ENCODE measurements around the gene REELD1. TPM values are rescaled to one million over a fixed set of nuclear protein-coding genes. Genes with fewer than 3 reads are reported as not detected.

Gene REELD1
- total and polyA plus RNA-seq, 4 donors, result 0.22 to 0.86 (median 0.56) TPM

GRCh38 chr4:146256328-146256727 is 42.0 kb downstream of the REELD1 start:
- Histone ChIP-seq H3K4me1 (ENCODE audit: control insufficient read depth in 5 of 5, insufficient read depth in 5 of 5, low read length in 5 of 5) (peaks cover 0 to 6% (median 0%) of the 10 kb centered on the region in 5 donors), H3K27ac (ENCODE audit: low read depth in 1 of 2, low read length in 1 of 2) (no peak overlapping the region), H3K9ac (ENCODE audit: insufficient read depth in 1 of 2, low read length in 2 of 2) (no peak overlapping the region), H3K27me3 (ENCODE audit: control insufficient read depth in 3 of 3, insufficient read depth in 3 of 3, low read length in 2 of 3) (no peaks in the 10 kb centered on the region), H3K36me3 (ENCODE audit: control insufficient read depth in 4 of 4, insufficient read depth in 4 of 4, low read length in 4 of 4) (peaks cover 0 to 3% (median 1%) of the 10 kb centered on the region in 4 donors), H3K9me3 (ENCODE audit: control insufficient read depth in 4 of 4, insufficient read depth in 3 of 4, low read length in 3 of 4) (no peaks in the 10 kb centered on the region), H3K4me3 (no peak overlapping the region)
- ATAC-seq (ENCODE audit: insufficient read depth, low FRiP score), result no peak
- no peak for DNase-seq
- 57 to 83% methylated on average over 1 of the region's 1 CpG for WGBS, 2 donors
- no peak for TF ChIP-seq CTCF (IDR thresholded peaks at IDR 0.05; ENCODE audit: control extremely low read depth, extremely low read depth)

- Histone ChIP-seq H3K9me3 (ENCODE audit: control insufficient read depth in 4 of 4, insufficient read depth in 3 of 4, low read length in 3 of 4) (no peaks in the 10 kb centered on the region), H3K4me3 (no peak overlapping the region), H3K4me1 (ENCODE audit: control insufficient read depth in 5 of 5, insufficient read depth in 5 of 5, low read length in 5 of 5) (peaks cover 0 to 6% (median 0%) of the 10 kb centered on the region in 5 donors), H3K27ac (ENCODE audit: low read depth in 1 of 2, low read length in 1 of 2) (no peak overlapping the region), H3K9ac (ENCODE audit: insufficient read depth in 1 of 2, low read length in 2 of 2) (no peak overlapping the region), H3K27me3 (ENCODE audit: control insufficient read depth in 3 of 3, insufficient read depth in 3 of 3, low read length in 2 of 3) (no peaks in the 10 kb centered on the region), H3K36me3 (ENCODE audit: control insufficient read depth in 4 of 4, insufficient read depth in 4 of 4, low read length in 4 of 4) (peaks cover 0 to 3% (median 1%) of the 10 kb centered on the region in 4 donors)
- TF ChIP-seq CTCF (IDR thresholded peaks at IDR 0.05; ENCODE audit: control extremely low read depth, extremely low read depth), result no peak
- DNase-seq, result no peak
- 94 to 100% methylated on average over 1 of the region's 1 CpG for WGBS, 2 donors
- ATAC-seq (ENCODE audit: insufficient read depth, low FRiP score), result no peak
Observed at GRCh38 chr4:146257511-146257910, 43.2 kb downstream of the REELD1 start.

- H3K27ac ChIP-seq (ENCODE audit: low read depth in 1 of 2, low read length in 1 of 2), result no peak overlapping the region
- H3K36me3 ChIP-seq (ENCODE audit: control insufficient read depth in 4 of 4, insufficient read depth in 4 of 4, low read length in 4 of 4), result peaks cover 0 to 5% (median 3%) of the 10 kb centered on the region in 4 donors
- 91 to 97% methylated on average over 4 of the region's 4 CpGs for WGBS, 2 donors
- no peaks in the 10 kb centered on the region for H3K9me3 ChIP-seq (ENCODE audit: control insufficient read depth in 4 of 4, insufficient read depth in 3 of 4, low read length in 3 of 4)
- H3K27me3 ChIP-seq (ENCODE audit: control insufficient read depth in 3 of 3, insufficient read depth in 3 of 3, low read length in 2 of 3), result no peaks in the 10 kb centered on the region
- TF ChIP-seq CTCF (IDR thresholded peaks at IDR 0.05; ENCODE audit: control extremely low read depth, extremely low read depth), result no peak
- no peak overlapping the region for H3K4me3 ChIP-seq
- ATAC-seq (ENCODE audit: insufficient read depth, low FRiP score) (no peak), DNase-seq (no peak)
- H3K4me1 ChIP-seq (ENCODE audit: control insufficient read depth in 5 of 5, insufficient read depth in 5 of 5, low read length in 5 of 5), result peaks cover 0 to 6% (median 2%) of the 10 kb centered on the region in 5 donors
- no peak overlapping the region for H3K9ac ChIP-seq (ENCODE audit: insufficient read depth in 1 of 2, low read length in 2 of 2)
Observed at GRCh38 chr4:146260521-146260920, 46.2 kb downstream of the REELD1 start.

GRCh38 chr4:146261041-146261440 is 46.7 kb downstream of the REELD1 start:
- H3K9me3 ChIP-seq (ENCODE audit: control insufficient read depth in 4 of 4, insufficient read depth in 3 of 4, low read length in 3 of 4), result no peaks in the 10 kb centered on the region
- H3K4me3 ChIP-seq, result no peak overlapping the region
- H3K4me1 ChIP-seq (ENCODE audit: control insufficient read depth in 5 of 5, insufficient read depth in 5 of 5, low read length in 5 of 5), result peaks cover 0 to 3% (median under 1%) of the 10 kb centered on the region in 5 donors
- no peak overlapping the region for H3K9ac ChIP-seq (ENCODE audit: insufficient read depth in 1 of 2, low read length in 2 of 2)
- H3K36me3 ChIP-seq (ENCODE audit: control insufficient read depth in 4 of 4, insufficient read depth in 4 of 4, low read length in 4 of 4), result peaks cover 0 to 5% (median 3%) of the 10 kb centered on the region in 4 donors
- no peaks in the 10 kb centered on the region for H3K27me3 ChIP-seq (ENCODE audit: control insufficient read depth in 3 of 3, insufficient read depth in 3 of 3, low read length in 2 of 3)
- TF ChIP-seq CTCF (IDR thresholded peaks at IDR 0.05; ENCODE audit: control extremely low read depth, extremely low read depth), result no peak
- no peak overlapping the region for H3K27ac ChIP-seq (ENCODE audit: low read depth in 1 of 2, low read length in 1 of 2)
- 74 to 84% methylated on average over 2 of the region's 2 CpGs for WGBS, 2 donors
- no peak for DNase-seq
- no peak for ATAC-seq (ENCODE audit: insufficient read depth, low FRiP score)
